Hematopoietic multipotent progenitor cell (in vitro differentiated cells): ENCODE measurements around the gene CD300H. TPM values are rescaled to one million over a fixed set of nuclear protein-coding genes. Genes with fewer than 3 reads are reported as not detected.
"Not testable (repeated sequence)": the region's sequence is repeated elsewhere in the genome, so short reads cannot be mapped to it uniquely, and the experiment has no call there.

Experiments
- DNase-seq, 3 donors: peaks; one replicate each; pipeline ENCODE4 v3.0.0-alpha.2; 2011 to 2015; ENCODE audit warnings: low read depth in 2 of 3, low spot score in 2 of 3
- total RNA-seq: library from RNA; depleted of rRNA; stranded (reverse); fragments of >200 nt; gene quantifications from one replicate; pipeline ENCODE4 v1.2.3, GENCODE V29; 2012

The CD300H gene
- total RNA-seq, 1 donor: 0.27 TPM

DNA sequence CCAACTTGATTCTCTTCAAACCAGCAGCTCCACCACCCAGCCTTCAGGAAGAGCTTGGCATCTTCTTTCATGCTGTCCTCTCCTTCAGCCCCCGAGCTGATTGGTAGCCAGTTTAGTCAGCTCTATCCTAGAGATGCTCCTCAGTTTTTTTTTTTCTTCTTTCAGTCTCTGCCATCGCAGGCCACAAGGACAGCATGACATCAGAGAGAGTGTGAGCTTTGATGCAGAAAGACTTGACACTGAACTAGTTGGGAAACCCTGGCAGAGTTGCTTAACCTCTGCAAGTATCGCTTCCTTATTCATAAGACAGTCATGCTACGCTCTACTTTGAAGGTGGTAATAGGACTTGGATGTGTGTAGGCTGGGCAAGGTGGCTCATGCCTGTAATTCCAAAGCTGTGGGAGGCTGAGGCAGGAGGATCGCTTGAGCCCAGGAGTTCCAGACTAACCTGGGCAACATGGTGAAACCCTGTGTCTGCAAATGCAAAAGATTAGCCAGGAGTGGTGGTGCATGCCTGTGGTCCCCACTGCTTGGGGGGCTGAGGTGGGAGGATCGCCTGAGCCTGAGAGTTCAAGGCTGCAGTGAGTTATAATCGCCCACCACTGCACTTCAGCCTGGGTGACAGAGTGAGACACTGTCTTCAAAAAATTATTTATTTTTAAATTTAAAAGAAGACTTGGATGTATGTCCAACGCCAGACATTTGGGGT is 38.7 kb downstream of the CD300H start:
- no peak for DNase-seq

- no peak for DNase-seq
These were observed 39.6 kb downstream of the CD300H start for GRCh38 chr17:74527756-74528155.

GRCh38 chr17:74527081-74527480 is 40.2 kb downstream of the CD300H start:
- DNase-seq: no peak

DNA sequence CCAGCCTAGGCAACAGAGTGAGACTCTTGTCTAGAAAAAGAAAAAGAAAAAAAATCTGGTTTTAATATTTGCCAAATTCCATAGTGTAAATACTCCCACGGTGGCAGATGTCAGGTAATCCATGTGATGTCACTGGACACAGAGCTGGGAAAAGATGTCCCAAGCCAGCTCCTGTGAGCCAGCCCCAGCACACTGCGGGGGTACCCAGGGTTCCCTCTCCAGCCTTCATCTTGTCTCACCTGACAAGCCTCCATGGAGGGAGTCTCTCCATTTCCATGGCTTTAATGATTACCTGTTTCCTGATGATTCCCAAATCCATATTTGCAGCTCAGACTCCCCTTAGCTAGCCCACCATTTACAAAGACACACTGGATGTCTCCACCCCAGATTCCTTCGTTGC is 40.6 kb downstream of the CD300H start:
- DNase-seq: no peak

- DNase-seq: no peak
These were observed 41.5 kb downstream of the CD300H start for GRCh38 chr17:74525781-74526288.

DNA sequence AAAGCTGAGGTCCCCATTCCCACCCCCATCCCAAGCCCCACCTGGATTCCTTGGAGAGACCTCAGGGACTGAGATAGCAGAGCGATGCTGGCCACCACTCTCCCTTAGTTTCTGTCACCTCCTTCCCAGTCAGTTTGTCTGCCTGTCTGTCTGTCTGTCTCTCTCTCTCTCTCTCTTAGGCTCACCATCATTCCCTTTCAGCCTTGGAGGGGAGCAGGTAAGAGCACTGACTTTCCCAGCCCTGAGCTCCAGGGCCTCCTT is 41.9 kb downstream of the CD300H start:
- DNase-seq: no peak

- no peak for DNase-seq
These were observed 42.5 kb downstream of the CD300H start for GRCh38 chr17:74524653-74525464.

GRCh38 chr17:74523308-74523707 is 44.0 kb downstream of the CD300H start:
- no peak for DNase-seq

DNA sequence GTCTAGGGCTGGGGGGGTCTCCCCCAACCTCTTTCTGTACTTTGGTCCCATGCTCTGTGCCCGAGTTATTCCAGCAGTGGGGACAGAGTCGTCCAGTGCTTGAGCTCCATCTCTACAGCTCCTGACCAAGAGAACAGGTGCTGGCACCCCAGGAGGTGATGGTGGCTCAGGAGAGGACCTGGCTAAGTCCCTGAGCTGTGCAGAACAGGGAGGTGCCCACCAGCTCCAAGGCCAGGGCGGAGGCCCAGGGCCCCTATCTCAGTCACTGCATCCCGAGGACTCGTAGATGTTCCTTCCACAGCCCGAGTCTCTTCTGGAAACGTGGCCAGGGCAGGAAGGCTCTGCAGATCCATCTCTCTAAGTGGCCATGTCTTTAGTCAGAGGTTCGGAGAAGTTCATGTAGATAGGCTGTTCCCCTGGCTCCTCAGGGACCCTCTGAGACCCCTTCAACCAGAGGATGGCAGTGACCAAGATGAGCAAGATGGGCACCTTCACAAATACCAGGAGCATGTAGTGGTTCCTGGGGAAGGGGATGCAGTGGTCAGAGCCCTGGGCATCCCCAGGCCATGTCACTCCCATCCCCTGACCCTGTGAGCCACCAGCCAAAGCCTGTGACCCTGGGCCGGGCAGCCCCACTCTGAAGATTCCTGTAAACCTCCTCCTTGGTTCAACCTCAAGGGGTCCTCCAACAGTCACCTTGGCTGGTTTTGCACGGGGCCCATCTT is 44.8 kb downstream of the CD300H start:
- no peak for DNase-seq

DNA sequence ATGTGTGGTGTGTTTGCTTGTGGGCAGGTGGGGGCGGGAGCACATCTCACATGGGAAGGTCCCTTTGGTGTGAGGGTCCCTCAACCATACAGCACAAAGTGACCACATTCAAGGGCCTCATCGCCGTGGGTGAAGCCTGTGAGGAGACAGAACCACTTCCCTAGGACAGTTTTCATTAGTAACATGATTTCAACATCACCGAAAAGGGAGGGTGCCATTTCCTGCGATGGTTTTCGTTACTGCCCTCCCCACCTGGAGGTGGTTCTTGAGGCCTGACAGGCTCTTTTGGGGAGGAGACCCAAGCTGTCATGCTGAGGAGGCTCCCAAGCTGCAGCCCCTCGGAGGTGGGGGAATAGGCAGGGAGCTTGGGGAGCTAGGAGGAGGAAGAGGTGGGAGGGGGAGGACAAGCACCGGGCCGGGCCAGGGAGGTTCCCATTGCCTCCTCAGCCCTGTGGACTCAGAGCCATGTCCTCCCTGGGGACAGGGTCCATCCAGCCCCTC is 45.6 kb downstream of the CD300H start:
- peak in 1 of 3 donors; percentile 48 for DNase-seq

GRCh38 chr17:74520790-74521480 is 46.4 kb downstream of the CD300H start:
- no peak for DNase-seq

- peak in 2 of 3 donors; percentile 80 to 87 for DNase-seq
These were observed 47.3 kb downstream of the CD300H start for GRCh38 chr17:74520016-74520434.

DNA sequence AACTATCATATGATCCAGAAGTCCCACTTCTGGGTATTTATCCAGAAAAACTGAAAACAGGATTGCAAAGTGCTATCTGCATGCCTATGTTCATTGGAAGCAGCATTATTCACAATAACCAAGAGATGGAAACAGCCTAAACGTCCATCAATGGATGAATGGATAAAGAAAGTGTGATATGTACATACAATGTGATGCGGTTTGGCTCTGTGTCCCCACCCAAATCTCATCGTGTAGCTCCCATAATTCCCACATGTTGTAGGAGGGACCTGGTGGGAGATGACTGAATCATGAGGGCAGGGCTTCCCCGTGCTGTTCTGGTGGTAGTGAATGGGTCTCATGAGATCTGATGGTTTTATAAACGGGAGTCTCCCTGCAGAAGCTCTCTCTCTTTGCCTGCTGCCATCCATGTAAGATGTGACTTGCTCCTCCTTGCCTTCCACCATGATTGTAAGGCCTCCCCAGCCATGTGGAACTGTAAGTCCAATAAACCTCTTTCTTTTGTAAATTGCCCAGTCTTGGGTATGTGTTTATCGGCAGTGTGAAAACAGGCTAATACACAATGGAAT is 48.8 kb downstream of the CD300H start:
- not testable (repeated sequence) for DNase-seq

- no peak for DNase-seq
These were observed 50.6 kb downstream of the CD300H start for GRCh38 chr17:74516561-74517328.

DNA sequence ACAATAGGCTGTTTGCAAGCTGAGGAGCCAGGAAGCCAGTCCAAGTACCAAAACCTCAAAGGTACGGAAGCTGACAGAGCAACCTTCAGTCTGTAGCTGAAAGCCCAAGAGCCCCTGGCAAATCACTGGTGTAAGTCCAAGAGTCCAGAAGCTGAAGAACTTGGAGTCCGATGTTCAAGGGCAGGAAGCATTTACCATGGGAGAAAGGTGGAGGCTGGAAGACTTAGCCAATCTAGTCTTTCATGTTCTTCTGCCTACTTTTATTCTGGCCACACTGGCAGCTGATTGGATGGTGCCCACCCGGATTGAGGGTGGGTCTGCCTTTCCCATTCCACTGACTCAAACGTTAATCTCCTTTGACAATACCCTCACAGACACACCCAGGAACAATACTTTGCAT is 51.4 kb downstream of the CD300H start:
- DNase-seq: no peak

DNA sequence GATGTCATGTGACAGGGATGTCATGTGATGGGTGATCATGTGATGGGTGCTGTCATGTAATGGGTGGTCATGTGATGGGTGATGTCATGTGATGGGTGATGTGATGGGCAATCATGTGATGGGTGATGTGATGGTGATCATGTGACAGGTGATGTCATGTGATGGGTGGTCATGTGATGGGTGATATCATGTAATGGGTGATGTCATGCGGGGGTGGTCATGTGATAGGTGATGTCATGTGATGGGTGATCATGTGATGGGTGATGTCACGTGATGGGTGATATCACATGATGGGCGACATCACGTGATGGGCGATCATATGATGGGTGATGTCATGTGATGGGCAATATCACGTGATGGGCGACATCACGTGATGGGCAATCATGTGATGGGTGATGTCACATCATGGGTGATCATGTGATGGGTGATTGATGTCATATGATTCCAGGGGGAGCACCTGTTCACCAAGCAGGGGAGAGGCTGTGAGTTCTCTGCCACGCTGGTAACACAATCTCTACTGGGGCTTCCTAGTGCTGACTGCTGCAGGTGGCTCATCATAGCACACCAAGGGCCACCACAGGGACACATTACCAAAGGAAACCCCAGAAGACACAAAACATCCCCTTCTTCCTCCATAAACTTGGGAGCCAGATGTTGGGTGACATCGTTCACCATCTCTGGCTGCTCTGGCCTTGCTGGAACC is 52.5 kb downstream of the CD300H start:
- no peak for DNase-seq

GRCh38 chr17:74513987-74514631 is 53.2 kb downstream of the CD300H start:
- DNase-seq: peak; percentile 32 to 97 (median 88)

- peak in 2 of 3 donors; percentile 78 to 86 for DNase-seq
These were observed 54.7 kb downstream of the CD300H start for GRCh38 chr17:74512624-74513091.
